Stimulated activated CD4-positive, alpha-beta T cell treated with anti-CD3 and anti-CD28 coated beads, TNF-alpha, amount 100 ng/mL, for 24 hours (primary cell): ENCODE measurements around the gene LGALS3BP.

Source experiments
- DNase-seq, 3 experiments: peaks; one replicate each; pipeline ENCODE4 v3.0.0-alpha.2; 2020; ENCODE audit warnings: low read depth in 3 of 3

Gene LGALS3BP

DNA sequence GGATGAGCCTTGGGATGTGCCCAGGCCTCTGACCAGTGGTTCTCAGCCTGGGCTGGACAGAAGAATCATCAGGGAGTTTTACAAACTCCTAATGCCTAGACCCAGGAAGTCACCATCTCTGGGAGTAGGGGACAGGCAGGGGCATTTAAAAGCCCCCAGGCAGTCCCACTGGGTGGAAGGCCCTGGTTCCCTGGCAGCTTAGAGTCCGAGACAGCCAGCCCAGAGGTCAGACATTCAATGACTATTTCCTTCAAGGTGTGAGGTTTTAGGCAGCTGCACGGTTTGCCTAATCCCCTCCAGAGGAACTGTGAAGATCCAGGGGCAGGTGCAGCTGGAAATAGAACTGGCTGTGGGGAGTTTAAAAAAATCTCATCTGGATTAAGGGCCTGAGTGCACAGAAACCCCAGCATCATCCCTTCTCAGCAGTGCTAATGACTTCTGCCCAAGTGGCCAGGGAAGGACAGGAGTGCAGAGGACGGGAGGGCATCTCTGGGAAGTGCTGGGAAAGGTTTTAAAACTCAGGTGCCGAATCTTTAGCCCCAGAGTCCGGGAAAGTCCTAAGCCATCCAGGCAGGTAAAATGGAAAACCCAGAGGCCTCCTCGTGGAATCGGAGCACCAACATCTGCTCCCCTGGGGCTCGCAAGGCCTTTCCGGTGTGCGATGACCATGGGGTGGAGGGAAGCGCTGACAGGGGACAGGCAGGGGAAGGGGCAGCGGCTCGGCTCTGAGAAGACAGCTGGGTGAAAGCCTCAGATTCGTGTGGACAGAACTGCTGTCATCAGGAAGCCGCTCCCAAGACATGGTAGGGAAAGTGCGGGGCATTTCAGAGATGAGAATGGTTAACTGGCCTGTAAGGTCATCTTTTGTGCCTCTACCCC is 1.5 kb upstream of the LGALS3BP start:
- no peak for DNase-seq

DNA sequence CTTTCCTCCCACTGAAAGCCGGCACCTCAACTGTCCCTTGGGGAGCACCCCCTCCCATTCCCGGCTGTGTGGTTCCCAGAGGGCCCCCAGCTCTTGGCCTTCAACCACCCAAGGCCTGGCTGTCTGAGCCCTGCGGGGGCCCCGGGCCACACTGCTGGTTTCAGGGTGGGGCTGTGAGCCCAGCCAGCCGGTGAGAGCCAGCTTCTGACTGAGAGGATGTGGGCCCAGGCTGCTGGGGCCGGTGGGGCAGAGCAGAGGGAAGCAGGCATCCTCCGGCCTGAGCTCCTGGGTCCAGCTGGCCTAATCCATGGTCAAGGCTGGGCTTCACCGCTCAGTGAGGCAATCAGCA is 875 bp upstream of the LGALS3BP start:
- DNase-seq: no peak

DNA sequence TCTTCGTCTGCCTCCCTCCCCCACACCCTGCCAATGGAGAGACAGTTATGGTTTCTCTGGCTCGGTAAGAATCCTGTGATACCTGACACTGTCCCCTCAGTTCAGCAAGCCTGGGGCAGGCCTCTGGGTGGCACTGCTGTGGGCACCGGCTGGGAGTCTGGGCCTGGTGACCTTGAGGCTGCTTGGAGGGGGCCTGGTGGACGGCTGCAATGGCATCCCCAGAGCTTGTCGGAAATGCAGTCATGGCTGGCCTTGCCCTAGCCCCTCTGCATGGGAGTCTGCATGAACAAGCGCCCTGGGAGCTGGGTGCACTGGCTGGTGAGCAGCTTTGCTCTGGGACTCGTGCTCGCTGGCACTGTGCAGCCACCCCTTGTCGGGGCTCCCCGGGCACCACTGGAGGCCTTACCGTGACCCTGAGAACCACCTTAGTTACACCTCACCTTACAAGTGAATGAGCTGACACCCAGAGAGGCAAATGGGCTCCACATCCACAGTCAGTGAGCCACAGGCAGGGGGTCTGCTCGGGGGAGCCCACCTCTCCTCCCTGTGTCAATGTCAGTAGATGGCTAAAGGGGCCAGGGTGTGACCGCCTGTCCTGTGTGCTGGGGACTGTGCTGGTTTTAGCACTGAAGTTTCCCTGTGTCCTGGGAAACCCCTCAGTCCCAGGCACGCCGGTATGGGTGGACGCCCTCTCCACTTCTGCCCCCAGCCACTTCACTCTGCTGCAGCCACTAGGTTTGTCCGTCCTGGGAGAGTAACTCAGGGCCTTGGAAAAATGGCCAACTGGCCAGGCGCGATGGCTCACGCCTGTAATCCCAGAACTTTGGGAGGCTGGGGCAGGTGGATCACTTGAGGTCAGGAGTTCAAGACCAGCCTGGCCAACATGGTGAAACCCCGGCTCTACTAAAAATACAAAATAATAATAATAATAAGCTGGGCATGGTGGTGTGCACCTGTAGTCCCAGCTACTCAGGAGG is 1.4 kb downstream of the LGALS3BP start:
- DNase-seq: no peak

DNA sequence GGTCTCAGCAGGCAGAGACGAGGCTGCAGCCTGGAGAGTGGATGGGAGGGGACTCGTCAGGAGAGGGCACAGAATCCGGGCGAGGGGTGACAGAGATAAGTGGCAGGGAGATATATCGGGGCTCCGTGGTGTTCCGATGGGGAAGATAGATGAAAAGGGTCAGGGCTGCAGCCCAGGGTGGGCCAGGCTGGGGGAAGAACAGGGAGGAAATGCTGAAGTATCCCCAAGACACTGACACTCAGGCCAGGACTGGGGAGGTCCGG is 2.1 kb downstream of the LGALS3BP start:
- no peak for DNase-seq

- DNase-seq: no peak
Measured at GRCh38 chr17:78976907-78977680, 2.6 kb downstream of the LGALS3BP start.

DNA sequence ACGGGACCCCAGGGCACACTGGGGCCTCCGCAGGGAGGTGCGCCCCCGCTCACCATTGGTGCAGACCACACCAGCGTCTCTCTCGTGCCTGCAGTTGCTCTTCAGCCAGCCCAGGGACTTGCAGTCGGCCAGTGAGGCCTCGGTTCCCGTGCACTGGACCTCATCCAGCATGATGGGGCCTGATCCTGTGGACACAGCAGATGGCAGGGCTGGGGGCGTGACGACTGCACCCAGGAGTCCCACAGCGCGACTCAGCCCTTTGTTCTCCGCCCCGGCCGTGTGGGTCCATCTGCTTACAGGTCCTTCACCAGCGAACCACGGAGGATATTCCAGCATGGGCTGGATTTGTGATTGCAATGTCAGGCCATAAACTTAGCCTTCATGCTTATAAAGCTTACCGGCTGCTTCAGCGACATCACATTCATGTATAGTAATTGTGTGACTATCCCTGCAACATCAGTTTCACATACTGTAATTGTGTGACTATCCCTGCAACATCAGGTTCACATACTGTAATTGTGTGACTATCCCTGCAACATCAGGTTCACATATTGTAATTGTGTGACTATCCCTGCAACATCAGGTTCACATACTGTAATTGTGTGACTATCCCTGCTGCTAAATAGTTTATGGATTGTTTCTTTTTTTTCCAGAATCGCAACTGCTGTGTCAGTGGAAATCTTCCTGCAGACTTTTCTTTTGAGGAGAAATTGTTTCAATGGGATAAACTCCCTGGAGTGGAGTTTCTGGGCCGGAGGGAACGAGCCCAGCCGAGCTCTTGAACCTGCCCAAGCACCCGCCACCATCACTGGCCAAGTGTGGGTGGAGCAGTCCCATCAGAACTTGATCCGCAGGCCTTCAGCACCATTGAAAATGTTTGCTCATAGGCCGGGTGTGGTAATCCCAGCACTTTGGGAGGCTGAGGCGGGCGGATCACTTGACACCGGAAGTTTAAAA is 4.8 kb downstream of the LGALS3BP start:
- no peak for DNase-seq

DNA sequence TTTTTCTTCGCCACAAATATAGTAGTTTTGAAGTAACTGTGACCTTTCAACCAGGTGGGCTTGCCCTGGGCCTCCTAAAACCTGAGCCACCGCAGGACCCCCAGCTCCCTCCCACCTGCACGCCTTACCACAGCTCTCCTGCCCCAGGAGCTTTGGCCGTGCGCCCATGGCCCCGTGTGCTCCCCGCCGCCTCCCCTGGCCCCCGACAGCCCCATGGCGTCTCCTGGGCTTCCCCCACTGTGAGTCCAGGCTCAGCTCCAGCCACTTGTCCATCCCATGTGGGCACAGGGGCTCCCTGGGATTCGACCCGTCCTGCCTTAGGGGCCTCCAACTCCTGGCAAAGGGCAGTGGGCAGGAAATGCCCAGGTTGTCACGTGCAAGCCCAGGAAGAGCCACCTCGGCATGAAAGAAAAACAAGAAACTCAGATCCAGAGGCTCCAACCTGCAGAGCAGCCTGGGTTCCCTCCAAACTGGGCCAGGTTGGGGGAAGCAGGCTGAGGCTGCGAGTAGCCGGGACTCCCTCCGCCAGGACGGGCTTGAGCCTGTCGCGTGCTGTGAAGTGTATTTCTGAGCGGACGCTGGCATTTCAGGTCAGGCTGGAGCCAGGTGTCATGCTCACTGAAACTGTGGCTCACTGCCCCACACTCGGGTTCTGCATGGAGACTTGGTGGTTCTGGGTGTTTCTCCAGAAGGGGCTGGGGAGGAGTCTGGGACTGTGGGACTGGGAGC is 5.8 kb downstream of the LGALS3BP start:
- DNase-seq: no peak

- no peak for DNase-seq
Measured at GRCh38 chr17:78973196-78973595, 6.5 kb downstream of the LGALS3BP start.

- DNase-seq: no peak
Measured at GRCh38 chr17:78972507-78973105, 7.1 kb downstream of the LGALS3BP start.

DNA sequence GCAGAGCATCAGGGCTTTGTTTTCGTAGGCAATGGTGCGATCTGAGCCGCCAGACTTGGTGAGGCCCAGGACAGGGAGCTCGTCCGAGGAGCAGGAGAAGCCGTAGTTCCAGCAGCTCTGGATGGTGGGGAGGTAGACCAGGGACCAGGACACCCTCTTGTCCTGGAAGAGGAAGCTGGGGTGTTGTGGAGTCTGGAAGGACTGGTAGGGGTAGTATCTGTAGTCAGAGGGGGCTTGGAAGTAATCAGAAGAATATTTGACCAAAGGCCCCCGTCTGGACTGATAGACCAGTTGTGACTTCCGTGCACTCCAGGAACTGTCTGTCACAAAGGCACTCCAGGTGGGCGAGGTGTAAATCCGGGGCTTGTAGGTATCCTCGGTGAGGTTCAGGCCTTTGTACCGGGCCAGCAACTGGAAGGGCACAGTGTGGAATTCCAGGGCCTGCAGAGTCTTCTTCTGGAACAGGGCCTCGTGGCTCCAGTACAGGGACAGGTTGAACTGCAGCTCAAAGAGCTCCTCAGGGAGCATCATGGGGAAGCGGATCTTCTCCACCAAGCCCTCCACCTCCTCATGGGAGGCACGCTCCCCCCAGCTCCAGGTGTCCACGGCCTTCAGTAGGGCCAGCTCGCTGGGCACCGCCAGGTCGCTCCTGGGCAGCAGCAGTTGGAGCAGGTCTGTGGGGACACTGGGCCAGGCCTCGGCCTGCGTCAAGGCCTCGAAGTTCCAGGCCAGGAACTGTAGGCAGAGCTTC is 7.8 kb downstream of the LGALS3BP start:
- no peak for DNase-seq

DNA sequence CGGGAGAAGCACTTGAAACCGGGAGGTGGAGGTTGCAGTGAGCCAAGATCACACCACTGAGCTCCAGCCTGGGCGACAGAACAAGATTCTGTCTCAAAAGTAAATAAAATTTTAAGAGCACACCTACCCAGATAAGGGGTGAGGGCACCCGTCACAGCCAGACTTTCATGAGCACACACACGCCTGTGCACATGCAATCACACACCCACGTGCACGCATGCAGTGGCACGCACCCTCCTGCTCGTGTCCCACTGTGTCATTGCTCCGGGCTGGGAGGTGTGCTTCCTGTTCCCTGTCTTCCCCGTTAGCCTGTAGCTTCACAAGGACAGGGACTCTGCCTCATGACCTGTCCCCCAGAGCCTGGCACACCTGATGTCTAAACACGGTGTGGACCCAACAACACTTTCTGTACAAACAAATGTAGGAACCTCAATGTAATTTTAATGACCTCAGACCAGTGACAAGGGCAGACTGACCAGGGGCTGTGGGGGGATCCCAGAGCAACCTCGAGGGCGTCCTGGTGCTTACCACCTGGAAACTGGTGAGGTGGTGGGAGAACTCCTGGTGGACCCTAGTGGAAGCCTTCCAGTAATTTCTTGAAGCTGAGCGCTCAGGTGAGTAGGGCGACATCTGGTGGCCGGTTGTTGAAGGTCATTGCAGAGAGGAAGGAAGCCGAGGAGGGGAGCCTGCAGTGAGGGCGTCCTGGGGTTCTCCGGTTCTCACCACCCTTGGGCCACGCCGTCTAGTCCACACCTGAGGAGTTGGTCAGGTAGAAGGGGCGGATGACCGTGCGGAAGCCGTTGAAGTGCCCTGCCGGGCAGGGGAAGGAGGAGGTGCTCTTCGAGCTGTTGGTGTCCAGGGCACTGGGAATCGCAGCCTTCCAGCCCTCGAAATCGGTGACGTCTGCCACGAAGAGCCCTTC is 8.6 kb downstream of the LGALS3BP start:
- peak; percentile 65 to 76 (median 73) for DNase-seq

- DNase-seq: no peak
Measured at GRCh38 chr17:78969865-78970264, 9.9 kb downstream of the LGALS3BP start.

DNA sequence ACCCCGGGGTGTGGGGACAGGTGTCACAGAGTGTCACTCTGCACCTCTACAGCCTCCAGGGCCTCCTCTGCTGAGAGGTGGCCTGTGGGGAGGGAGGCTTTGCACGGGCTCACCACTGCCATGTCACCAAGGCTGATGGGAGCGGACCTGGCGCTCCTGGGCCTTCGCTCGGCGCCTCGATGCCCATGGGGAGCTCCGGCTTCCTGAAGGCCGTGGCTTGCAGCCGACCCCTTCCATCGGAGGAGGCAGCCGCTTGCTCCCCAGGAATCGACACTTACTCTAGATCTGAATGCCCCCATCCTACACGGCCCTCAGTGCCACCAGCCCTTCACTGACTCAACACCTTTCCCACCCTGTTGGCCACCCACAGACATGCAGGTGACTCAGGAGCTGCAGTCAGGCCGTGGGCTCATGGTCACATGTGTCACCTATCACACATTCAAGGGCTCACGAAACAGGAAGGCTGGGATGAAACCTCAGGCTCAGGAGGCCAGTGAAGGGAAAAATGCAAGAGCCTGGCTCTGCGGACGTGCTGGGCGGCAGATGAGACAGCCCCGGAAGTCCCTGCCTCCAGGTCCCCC is 11.9 kb downstream of the LGALS3BP start:
- no peak for DNase-seq

- no peak for DNase-seq
Measured at GRCh38 chr17:78966910-78967600, 12.7 kb downstream of the LGALS3BP start.

DNA sequence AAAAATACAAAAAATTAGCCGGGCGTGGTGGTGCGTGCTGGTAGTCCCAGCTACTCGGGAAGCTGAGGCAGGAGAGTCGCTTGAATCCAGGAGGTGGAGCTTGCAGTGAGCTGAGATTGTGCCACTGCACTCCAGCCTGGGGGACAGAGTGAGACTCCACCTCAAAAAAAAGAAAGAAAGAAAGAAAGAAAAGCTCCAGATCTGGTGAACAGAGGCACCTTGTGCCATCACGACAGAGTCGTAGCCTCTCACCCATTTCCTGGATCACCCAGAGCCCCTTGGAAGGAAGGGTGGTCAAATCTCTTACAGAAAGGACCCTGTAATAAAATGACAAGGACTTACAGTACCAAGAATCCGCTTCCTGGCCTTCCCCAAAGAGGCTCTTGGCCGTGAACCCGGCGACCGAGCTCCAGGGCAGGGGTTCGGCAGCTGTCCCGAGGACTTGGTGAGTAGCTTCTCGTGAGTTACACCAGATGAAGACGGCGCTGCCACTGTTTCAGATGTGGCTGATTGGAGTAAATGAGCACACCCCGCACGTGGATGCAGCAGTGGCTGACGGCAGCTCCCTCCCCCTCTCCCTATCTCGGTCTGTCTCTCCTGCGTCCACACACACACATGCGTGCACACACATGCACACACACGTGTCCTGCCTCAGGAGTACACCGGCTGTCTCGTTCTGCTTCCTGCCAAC is 13.5 kb downstream of the LGALS3BP start:
- DNase-seq: no peak

- DNase-seq: no peak
Measured at GRCh38 chr17:78965491-78965924, 14.2 kb downstream of the LGALS3BP start.
